ENCODE measurements around the gene E2F7. TPM values are rescaled to one million over a fixed set of nuclear protein-coding genes. Genes with fewer than 3 reads are reported as not detected.

Gene E2F7
- total and polyA plus RNA-seq, 2 of the 8 experiments (the other 6 are each of a cell fraction or from before 2014, with no cell fraction given) = 8.8 to 18.5 TPM

DNA sequence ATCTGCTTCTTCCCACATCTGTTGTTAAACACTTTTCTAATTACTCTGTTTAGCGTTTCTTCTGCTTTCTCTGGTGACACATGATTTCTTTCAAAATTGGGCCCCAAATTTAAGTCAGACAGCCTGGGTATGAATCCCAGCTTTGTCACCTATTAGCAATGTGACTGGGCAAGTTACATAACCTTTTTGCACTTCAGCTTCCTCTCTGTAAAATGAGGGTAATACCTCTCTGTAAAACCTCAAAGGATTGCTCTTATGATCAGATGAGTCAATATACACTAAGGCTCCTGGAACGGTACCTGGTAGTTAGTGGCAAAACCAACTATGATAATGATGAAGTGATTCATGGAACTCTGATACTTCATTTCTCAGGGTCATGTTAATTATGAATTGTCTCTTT lies 33.0 kb downstream of the E2F7 start:
- H3K4me2 ChIP-seq (ENCODE audit: insufficient read depth in 1 of 2, low read depth in 2 of 2, low read length in 2 of 2) = no peak overlapping the region
- no peaks in the 10 kb centered on the region for H3K79me2 ChIP-seq (ENCODE audit: control insufficient read depth in 1 of 2, insufficient read depth in 2 of 2, low read length in 2 of 2)
- H3K18ac ChIP-seq (ENCODE audit: extremely low read depth, low read length) = no peak overlapping the region
- H3K56ac ChIP-seq (replicated peaks; ENCODE audit: insufficient read length, low read depth, low read length) = no peak overlapping the region
- no peak overlapping the region for H2BK15ac ChIP-seq (ENCODE audit: low read length)
- H2AK5ac ChIP-seq (ENCODE audit: low read depth, low read length) = no peak overlapping the region
- no peak overlapping the region for H4K5ac ChIP-seq (ENCODE audit: insufficient read length, low read depth, low read length)
- H4K91ac ChIP-seq (replicated peaks; ENCODE audit: insufficient read length, low read length) = no peak overlapping the region
- H2BK5ac ChIP-seq (ENCODE audit: low read depth, low read length) = no peak overlapping the region
- FAIRE-seq = no peak
- no peak overlapping the region for H3K23ac ChIP-seq (ENCODE audit: insufficient read length)
- no peak overlapping the region for H4K8ac ChIP-seq (ENCODE audit: extremely low read depth, insufficient read depth, low read length)
- TF ChIP-seq SP1 (IDR thresholded peaks at IDR 0.05; ENCODE audit: low read depth, low read length) (no peak), EGR1 (IDR thresholded peaks at IDR 0.05; ENCODE audit: borderline replicate concordance, low read depth, low read length) (no peak), RBBP5 (IDR thresholded peaks at IDR 0.05; ENCODE audit: borderline replicate concordance, low read depth, low read length) (no peak), SAP30 (IDR thresholded peaks at IDR 0.05; ENCODE audit: insufficient read depth, insufficient replicate concordance, low read length) (no peak), FOSL1 (IDR thresholded peaks at IDR 0.05; ENCODE audit: insufficient read depth, low read depth, low read length) (no peak), SRF (IDR thresholded peaks at IDR 0.05; ENCODE audit: low read depth, low read length) (no peak), RNF2 (IDR thresholded peaks at IDR 0.05; ENCODE audit: borderline replicate concordance, low read depth, low read length, missing control alignments, poor library complexity, severe bottlenecking) (no peak), POLR2A (IDR thresholded peaks at IDR 0.05; ENCODE audit: control extremely low read depth in 1 of 2, low read depth in 2 of 2, low read length in 2 of 2) (no peak), EZH2 (IDR thresholded peaks at IDR 0.05; ENCODE audit: low read depth, low read length, severe bottlenecking) (no peak), TAF1 (IDR thresholded peaks at IDR 0.05; ENCODE audit: low read depth, low read length) (no peak), PHF8 (conservative IDR thresholded peaks at IDR 0.05; ENCODE audit: low read depth, low read length) (no peak), POLR2AphosphoS5 (IDR thresholded peaks at IDR 0.05; ENCODE audit: low read depth, low read length) (no peak), CTBP2 (IDR thresholded peaks at IDR 0.05; ENCODE audit: borderline replicate concordance, insufficient read depth, insufficient read length, low read length) (no peak), SIX5 (IDR thresholded peaks at IDR 0.05; ENCODE audit: low read depth, low read length) (no peak), BCL11A (IDR thresholded peaks at IDR 0.05; ENCODE audit: low read depth in 2 of 2, low read length in 2 of 2) (no peak)
- no peak overlapping the region for H2AFZ ChIP-seq (ENCODE audit: low read length)
- no peaks in the 10 kb centered on the region for H3K27me3 ChIP-seq (replicated peaks in 1 of 4; ENCODE audit: control insufficient read depth in 3 of 4, extremely low read depth in 1 of 4, insufficient read depth in 3 of 4, low read length in 3 of 4)
- H3K79me1 ChIP-seq (ENCODE audit: low read depth, low read length) = peaks cover 2% of the 10 kb centered on the region; the same call in 1 of the 2 replicates
- no peak overlapping the region for H2BK12ac ChIP-seq (ENCODE audit: low read depth, low read length)
- ChIA-PET CTCF (ENCODE audit: partially characterized antibody) (interaction anchor here (0.8 to 3.1 kb wide), 2 partner anchors 17 to 22 kb away, joined by 3 to 24 read pairs; no protein-coding TSS in a partner anchor), POLR2A (ENCODE audit: partially characterized antibody) (no interaction called here)
- H2BK20ac ChIP-seq (ENCODE audit: low read length) = no peak overlapping the region
- no peaks in the 10 kb centered on the region for H3K23me2 ChIP-seq (ENCODE audit: low read depth, low read length)
- H4K20me1 ChIP-seq (replicated peaks in 1 of 2; ENCODE audit: control insufficient read depth in 1 of 2, insufficient read depth in 2 of 2, low read length in 2 of 2) = no peaks in the 10 kb centered on the region
- H3K27ac ChIP-seq (ENCODE audit: low read depth, low read length) = no peak overlapping the region
- no peak overlapping the region for H3K4me3 ChIP-seq (ENCODE audit: extremely low read depth in 1 of 4, insufficient read depth in 2 of 4, low read depth in 3 of 4, low read length in 4 of 4)
- WGBS, 2 experiments (ENCODE audit: extremely low coverage in 1 of 2, insufficient coverage in 1 of 2, insufficient read length in 1 of 2, insufficient replicate concordance in 2 of 2, low coverage in 1 of 2, low lambda C conversion rate in 2 of 2, missing lambda C conversion rate in 1 of 2) = 92% methylated on average over 2 of the region's 2 CpGs; no CpG with 5 or more reads in 1 of the 2 experiments
- H3K14ac ChIP-seq (ENCODE audit: insufficient read length) = no peak overlapping the region
- no peak overlapping the region for H3K4ac ChIP-seq (replicated peaks; ENCODE audit: insufficient read length, low read depth, low read length)
- H3K4me1 ChIP-seq (replicated peaks in 1 of 4; ENCODE audit: control insufficient read depth in 3 of 4, insufficient read depth in 4 of 4, low read length in 3 of 4) = no peaks in the 10 kb centered on the region
- peaks cover 22 to 76% (median 59%) of the 10 kb centered on the region in 4 experiments for H3K36me3 ChIP-seq (ENCODE audit: control insufficient read depth in 2 of 4, insufficient read depth in 4 of 4, low read length in 3 of 4)
- DNase-seq (ENCODE audit: low read depth in 1 of 2, low spot score in 2 of 2) = no peak
- H3K9ac ChIP-seq (replicated peaks in 1 of 4; ENCODE audit: extremely low read depth in 1 of 4, low read depth in 3 of 4, low read length in 3 of 4) = no peak overlapping the region
- H2BK120ac ChIP-seq (replicated peaks; ENCODE audit: low read depth, low read length) = no peak overlapping the region
- H3K9me3 ChIP-seq (ENCODE audit: insufficient read depth in 2 of 2, low read depth in 1 of 2, low read length in 1 of 2) = no peaks in the 10 kb centered on the region

All from H1 (cell line).